ENCODE results near the gene CCDC3.

Gene CCDC3

GRCh38 chr10:12974491-12975199, 26.9 kb downstream of the CCDC3 start:
- no peak overlapping the region for H3K27ac ChIP-seq (ENCODE audit: low read depth, low read length)
- no peaks in the 10 kb centered on the region for H3K9me3 ChIP-seq (ENCODE audit: low read length)
- no peaks in the 10 kb centered on the region for H3K27me3 ChIP-seq (ENCODE audit: control insufficient read depth in 1 of 2, insufficient read depth in 2 of 2, low read length in 2 of 2)
- no peaks in the 10 kb centered on the region for H3K4me1 ChIP-seq (ENCODE audit: insufficient read depth, low read length)
- no peaks in the 10 kb centered on the region for H3K36me3 ChIP-seq (ENCODE audit: insufficient read depth, low read length)
- H3K9ac ChIP-seq (ENCODE audit: low read length) = no peak overlapping the region
- H3K4me3 ChIP-seq (ENCODE audit: low read depth in 1 of 2, low read length in 2 of 2) = no peak overlapping the region

- no peaks in the 10 kb centered on the region for H3K36me3 ChIP-seq (ENCODE audit: insufficient read depth, low read length)
Measured at GRCh38 chr10:12974078-12974477, 27.4 kb downstream of the CCDC3 start.

GRCh38 chr10:12973149-12973718, 28.3 kb downstream of the CCDC3 start:
- no peaks in the 10 kb centered on the region for H3K36me3 ChIP-seq (ENCODE audit: insufficient read depth, low read length)
- no peaks in the 10 kb centered on the region for H3K27me3 ChIP-seq (ENCODE audit: control insufficient read depth in 1 of 2, insufficient read depth in 2 of 2, low read length in 2 of 2)
- H3K4me1 ChIP-seq (ENCODE audit: insufficient read depth, low read length) = no peaks in the 10 kb centered on the region
- H3K9ac ChIP-seq (ENCODE audit: low read length) = no peak overlapping the region
- no peaks in the 10 kb centered on the region for H3K9me3 ChIP-seq (ENCODE audit: low read length)
- no peak overlapping the region for H3K4me3 ChIP-seq (ENCODE audit: low read depth in 1 of 2, low read length in 2 of 2)
- H3K27ac ChIP-seq (ENCODE audit: low read depth, low read length) = no peak overlapping the region

More at GRCh38 chr10:12974078-12974477, 27.4 kb downstream of the CCDC3 start:
- Histone ChIP-seq H3K4me1 (ENCODE audit: insufficient read depth, low read length) (no peaks in the 10 kb centered on the region), H3K27ac (ENCODE audit: low read depth, low read length) (no peak overlapping the region), H3K4me3 (ENCODE audit: low read depth in 1 of 2, low read length in 2 of 2) (no peak overlapping the region), H3K9me3 (ENCODE audit: low read length) (no peaks in the 10 kb centered on the region), H3K9ac (ENCODE audit: low read length) (no peak overlapping the region), H3K27me3 (ENCODE audit: control insufficient read depth in 1 of 2, insufficient read depth in 2 of 2, low read length in 2 of 2) (no peaks in the 10 kb centered on the region)

- H3K4me1 ChIP-seq (ENCODE audit: insufficient read depth, low read length) = no peaks in the 10 kb centered on the region
- no peaks in the 10 kb centered on the region for H3K36me3 ChIP-seq (ENCODE audit: insufficient read depth, low read length)
- H3K9ac ChIP-seq (ENCODE audit: low read length) = no peak overlapping the region
- no peaks in the 10 kb centered on the region for H3K27me3 ChIP-seq (ENCODE audit: control insufficient read depth in 1 of 2, insufficient read depth in 2 of 2, low read length in 2 of 2)
- no peak overlapping the region for H3K4me3 ChIP-seq (ENCODE audit: low read depth in 1 of 2, low read length in 2 of 2)
- no peaks in the 10 kb centered on the region for H3K9me3 ChIP-seq (ENCODE audit: low read length)
- H3K27ac ChIP-seq (ENCODE audit: low read depth, low read length) = no peak overlapping the region
Measured at GRCh38 chr10:12972146-12972545, 29.4 kb downstream of the CCDC3 start.

- Histone ChIP-seq H3K9ac (ENCODE audit: low read length) (no peak overlapping the region), H3K27ac (ENCODE audit: low read depth, low read length) (no peak overlapping the region), H3K4me1 (ENCODE audit: insufficient read depth, low read length) (no peaks in the 10 kb centered on the region), H3K9me3 (ENCODE audit: low read length) (no peaks in the 10 kb centered on the region), H3K27me3 (ENCODE audit: control insufficient read depth in 1 of 2, insufficient read depth in 2 of 2, low read length in 2 of 2) (no peaks in the 10 kb centered on the region), H3K36me3 (ENCODE audit: insufficient read depth, low read length) (no peaks in the 10 kb centered on the region), H3K4me3 (ENCODE audit: low read depth in 1 of 2, low read length in 2 of 2) (no peak overlapping the region)
Measured at GRCh38 chr10:12971001-12971788, 30.3 kb downstream of the CCDC3 start.

GRCh38 chr10:12969951-12970350, 31.6 kb downstream of the CCDC3 start:
- Histone ChIP-seq H3K27ac (ENCODE audit: low read depth, low read length) (no peak overlapping the region), H3K27me3 (ENCODE audit: control insufficient read depth in 1 of 2, insufficient read depth in 2 of 2, low read length in 2 of 2) (no peaks in the 10 kb centered on the region), H3K9me3 (ENCODE audit: low read length) (no peaks in the 10 kb centered on the region), H3K4me1 (ENCODE audit: insufficient read depth, low read length) (no peaks in the 10 kb centered on the region), H3K9ac (ENCODE audit: low read length) (no peak overlapping the region), H3K36me3 (ENCODE audit: insufficient read depth, low read length) (no peaks in the 10 kb centered on the region), H3K4me3 (ENCODE audit: low read depth in 1 of 2, low read length in 2 of 2) (no peak overlapping the region)

GRCh38 chr10:12966067-12966466, 35.4 kb downstream of the CCDC3 start:
- Histone ChIP-seq H3K4me1 (ENCODE audit: insufficient read depth, low read length) (no peaks in the 10 kb centered on the region), H3K27ac (ENCODE audit: low read depth, low read length) (no peak overlapping the region), H3K27me3 (ENCODE audit: control insufficient read depth in 1 of 2, insufficient read depth in 2 of 2, low read length in 2 of 2) (no peaks in the 10 kb centered on the region), H3K9ac (ENCODE audit: low read length) (no peak overlapping the region), H3K9me3 (ENCODE audit: low read length) (no peaks in the 10 kb centered on the region), H3K36me3 (ENCODE audit: insufficient read depth, low read length) (no peaks in the 10 kb centered on the region), H3K4me3 (ENCODE audit: low read depth in 1 of 2, low read length in 2 of 2) (no peak overlapping the region)

- Histone ChIP-seq H3K27ac (ENCODE audit: low read depth, low read length) (no peak overlapping the region), H3K36me3 (ENCODE audit: insufficient read depth, low read length) (no peaks in the 10 kb centered on the region), H3K27me3 (ENCODE audit: control insufficient read depth in 1 of 2, insufficient read depth in 2 of 2, low read length in 2 of 2) (no peaks in the 10 kb centered on the region), H3K4me3 (ENCODE audit: low read depth in 1 of 2, low read length in 2 of 2) (no peak overlapping the region), H3K4me1 (ENCODE audit: insufficient read depth, low read length) (no peaks in the 10 kb centered on the region), H3K9ac (ENCODE audit: low read length) (no peak overlapping the region), H3K9me3 (ENCODE audit: low read length) (no peaks in the 10 kb centered on the region)
Measured at GRCh38 chr10:12965571-12965970, 35.9 kb downstream of the CCDC3 start.

GRCh38 chr10:12962556-12962955, 39.0 kb downstream of the CCDC3 start:
- Histone ChIP-seq H3K27ac (ENCODE audit: low read depth, low read length) (no peak overlapping the region), H3K27me3 (ENCODE audit: control insufficient read depth in 1 of 2, insufficient read depth in 2 of 2, low read length in 2 of 2) (no peaks in the 10 kb centered on the region), H3K9me3 (ENCODE audit: low read length) (no peaks in the 10 kb centered on the region), H3K4me3 (ENCODE audit: low read depth in 1 of 2, low read length in 2 of 2) (no peak overlapping the region), H3K4me1 (ENCODE audit: insufficient read depth, low read length) (no peaks in the 10 kb centered on the region), H3K9ac (ENCODE audit: low read length) (no peak overlapping the region), H3K36me3 (ENCODE audit: insufficient read depth, low read length) (no peaks in the 10 kb centered on the region)

GRCh38 chr10:12961416-12962205, 39.9 kb downstream of the CCDC3 start:
- no peaks in the 10 kb centered on the region for H3K4me1 ChIP-seq (ENCODE audit: insufficient read depth, low read length)
- no peak overlapping the region for H3K9ac ChIP-seq (ENCODE audit: low read length)
- H3K4me3 ChIP-seq (ENCODE audit: low read depth in 1 of 2, low read length in 2 of 2) = no peak overlapping the region
- no peak overlapping the region for H3K27ac ChIP-seq (ENCODE audit: low read depth, low read length)
- H3K27me3 ChIP-seq (ENCODE audit: control insufficient read depth in 1 of 2, insufficient read depth in 2 of 2, low read length in 2 of 2) = no peaks in the 10 kb centered on the region
- H3K9me3 ChIP-seq (ENCODE audit: low read length) = no peaks in the 10 kb centered on the region
- H3K36me3 ChIP-seq (ENCODE audit: insufficient read depth, low read length) = no peaks in the 10 kb centered on the region

- Histone ChIP-seq H3K36me3 (ENCODE audit: insufficient read depth, low read length) (no peaks in the 10 kb centered on the region), H3K4me1 (ENCODE audit: insufficient read depth, low read length) (no peaks in the 10 kb centered on the region), H3K27me3 (ENCODE audit: control insufficient read depth in 1 of 2, insufficient read depth in 2 of 2, low read length in 2 of 2) (no peaks in the 10 kb centered on the region), H3K9ac (ENCODE audit: low read length) (no peak overlapping the region), H3K9me3 (ENCODE audit: low read length) (no peaks in the 10 kb centered on the region), H3K4me3 (ENCODE audit: low read depth in 1 of 2, low read length in 2 of 2) (no peak overlapping the region), H3K27ac (ENCODE audit: low read depth, low read length) (no peak overlapping the region)
Measured at GRCh38 chr10:12960941-12961340, 40.6 kb downstream of the CCDC3 start.
